Measurements from ENCODE around the gene MCFD2.
"Not testable (repeated sequence)": the region's sequence is repeated elsewhere in the genome, so short reads cannot be mapped to it uniquely, and the experiment has no call there.

The MCFD2 gene

DNA sequence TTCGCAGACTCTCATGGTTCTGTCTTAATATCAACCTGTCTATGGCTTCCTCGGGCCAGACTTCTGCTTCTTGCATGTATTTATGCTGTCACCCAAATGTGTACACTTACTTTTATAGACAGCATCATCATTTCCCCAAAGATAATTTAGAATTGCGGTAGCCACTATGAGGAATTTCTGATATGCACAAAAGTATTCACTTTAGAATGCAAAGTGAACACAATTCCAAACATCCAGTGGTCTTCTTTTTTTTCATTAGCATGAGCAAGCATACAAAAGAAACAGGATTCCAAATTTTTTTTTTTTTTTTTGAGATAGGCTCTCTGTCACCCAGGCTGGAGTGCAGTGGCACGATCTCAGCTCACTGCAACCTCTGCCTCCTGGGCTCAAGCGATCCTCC is 21.0 kb upstream of the MCFD2 start:
- peak; percentile 48 for DNase-seq

DNA sequence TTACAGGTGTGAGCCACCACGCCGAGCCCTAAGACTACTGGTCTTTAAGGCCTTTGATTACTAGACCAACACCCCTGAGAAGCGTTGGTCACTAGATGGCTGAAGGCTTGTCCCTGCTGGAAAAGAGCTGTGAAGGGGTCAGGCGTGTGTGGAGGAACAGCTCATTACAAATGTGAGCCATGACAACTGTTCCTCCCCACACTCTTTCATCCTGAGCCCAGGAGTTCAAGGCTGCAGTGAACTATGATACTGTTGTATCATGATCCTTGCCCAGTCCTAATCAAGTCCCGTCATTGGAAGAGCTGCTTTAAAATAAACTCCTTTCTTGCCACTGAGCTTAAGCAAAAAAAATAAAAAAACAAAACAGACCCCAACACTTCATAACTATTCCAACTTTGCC is 19.5 kb upstream of the MCFD2 start:
- no peak for DNase-seq

DNA sequence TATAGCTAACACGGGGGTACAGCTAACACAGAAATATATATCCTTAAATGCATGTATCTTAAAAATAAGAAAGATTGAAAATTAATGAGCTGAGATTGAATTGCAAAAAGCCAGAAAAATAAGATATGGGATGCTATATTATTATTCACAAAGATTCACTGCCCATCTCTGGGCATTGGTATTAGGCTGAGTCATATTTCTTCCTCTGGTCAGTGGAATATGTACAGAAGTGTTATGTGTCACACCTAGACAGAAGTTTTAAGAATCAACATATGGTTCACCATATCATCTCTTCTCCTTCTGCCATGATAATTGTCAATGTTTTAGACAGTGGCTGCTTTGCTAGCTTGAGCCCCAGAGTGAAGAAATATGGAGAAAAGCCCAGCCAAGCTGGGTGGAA is 14.0 kb upstream of the MCFD2 start:
- no peak for DNase-seq

DNA sequence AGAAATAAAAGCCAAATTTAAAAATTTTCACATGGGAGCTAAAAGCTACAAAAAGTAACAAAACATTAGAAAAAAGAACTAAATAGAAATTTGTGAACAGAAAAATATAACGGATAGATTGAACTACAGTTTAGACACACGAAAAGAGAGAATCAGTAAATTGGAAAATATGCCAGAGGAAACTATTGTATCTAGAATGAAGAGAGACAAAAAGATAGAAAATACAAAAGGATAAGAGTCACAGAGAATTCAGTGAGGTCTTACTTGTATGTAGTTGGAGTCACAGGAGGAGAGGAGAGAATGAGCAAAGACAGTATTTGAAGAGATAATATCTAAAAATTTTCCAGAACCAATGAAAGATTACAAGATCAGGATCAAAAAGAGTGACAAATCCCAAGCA is 11.3 kb upstream of the MCFD2 start:
- DNase-seq: no peak

DNA sequence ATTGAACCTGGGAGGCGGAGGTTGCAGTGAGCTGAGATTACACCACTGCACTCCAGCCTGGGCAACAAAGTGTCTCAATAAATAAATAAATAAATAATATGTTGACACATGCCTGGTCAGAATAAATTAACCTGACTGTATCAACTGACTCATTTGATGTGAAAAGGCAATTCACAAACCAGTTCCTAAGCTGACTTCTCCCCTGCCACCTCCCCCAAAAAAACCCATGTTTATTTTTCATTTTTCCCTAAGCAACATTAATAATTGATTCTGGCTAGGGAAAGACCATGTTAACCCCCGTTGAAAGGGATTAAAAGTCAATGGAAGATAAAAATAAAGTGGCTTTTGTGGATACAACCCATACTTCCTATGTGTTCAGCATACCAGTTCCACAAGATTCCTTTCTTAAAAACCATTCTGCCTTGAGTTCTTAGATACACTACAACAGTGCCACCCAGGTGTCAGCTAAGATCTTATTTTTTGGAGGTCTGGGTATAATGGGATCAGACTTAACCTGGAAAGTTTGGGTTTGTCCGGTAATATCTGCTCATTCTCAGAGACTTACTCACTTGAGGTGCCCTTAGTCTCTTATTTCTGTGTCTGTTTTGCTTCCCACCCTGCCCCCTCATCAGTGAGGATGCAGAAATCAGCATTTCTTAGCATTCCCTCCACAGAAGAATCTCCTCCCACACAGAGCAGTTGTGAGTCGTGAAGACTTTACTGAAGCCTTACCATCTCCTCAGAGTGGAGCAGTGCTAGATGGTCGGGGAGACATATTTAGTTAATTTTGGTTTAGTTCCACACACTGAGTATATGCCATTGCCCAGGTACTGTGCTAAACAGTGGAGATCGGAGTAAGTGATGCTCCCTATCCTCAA is 10.1 kb upstream of the MCFD2 start:
- DNase-seq: no peak

DNA sequence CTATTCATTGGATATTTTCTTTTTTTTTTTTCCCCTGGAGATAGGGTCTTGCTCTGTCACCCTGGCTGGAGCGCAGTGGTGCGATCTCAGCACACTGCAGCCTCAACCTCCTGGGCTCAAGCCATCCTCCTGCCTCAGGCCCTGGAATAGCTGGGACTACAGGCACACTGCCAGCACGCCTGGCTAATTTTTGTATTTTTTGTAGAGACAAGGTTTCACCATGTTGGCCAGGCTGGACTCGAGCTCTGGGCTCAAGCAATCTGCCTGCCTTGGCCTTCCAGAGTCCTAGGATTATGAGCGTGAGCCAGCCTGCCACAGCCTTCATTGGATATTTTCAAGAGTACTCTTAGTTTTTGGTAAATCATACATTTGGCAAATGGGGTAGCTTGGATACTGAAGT is 9.0 kb upstream of the MCFD2 start:
- DNase-seq: no peak

DNA sequence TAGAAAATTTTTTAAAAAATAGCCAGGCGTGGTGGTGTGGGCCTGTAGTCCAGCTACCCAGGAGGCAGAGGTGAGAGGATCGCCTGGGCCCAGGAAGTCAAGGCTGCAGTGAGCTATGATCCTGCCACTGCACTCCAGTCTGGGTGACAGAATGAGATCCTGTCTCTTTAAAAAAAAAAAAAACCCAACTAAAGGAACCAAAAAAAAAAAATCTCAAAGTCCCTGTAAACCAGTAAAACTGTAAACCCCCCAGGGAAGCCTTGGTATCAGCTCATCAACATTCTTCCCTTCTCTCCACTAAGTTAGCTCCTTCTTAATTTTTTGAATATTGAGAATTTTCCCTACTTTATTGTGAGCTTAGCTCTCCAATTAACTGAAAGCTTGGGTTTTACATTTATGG is 8.4 kb upstream of the MCFD2 start:
- no peak for DNase-seq

DNA sequence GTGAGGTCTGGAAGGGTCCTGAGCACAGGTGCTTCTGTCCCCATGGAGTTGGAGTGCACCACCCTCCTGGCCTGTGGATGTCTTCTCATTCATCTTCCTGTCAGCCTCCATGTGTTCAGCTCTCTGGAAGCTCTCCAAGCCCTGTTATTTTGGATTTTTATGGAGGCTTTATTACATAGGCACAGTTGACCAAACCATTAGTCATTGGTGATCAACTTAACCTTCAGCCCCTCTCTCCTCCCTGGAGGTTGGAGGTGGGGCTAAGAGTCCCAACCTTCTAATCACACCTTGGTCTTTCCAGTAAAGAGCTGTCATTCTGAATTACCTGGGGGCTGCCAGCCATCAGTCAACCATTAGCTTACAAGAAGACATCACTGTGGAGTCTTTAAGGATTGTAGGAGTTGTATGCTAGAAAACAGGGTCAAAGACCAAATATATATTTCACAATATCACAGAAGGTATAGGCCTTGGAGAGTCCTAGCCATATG is 7.5 kb upstream of the MCFD2 start:
- DNase-seq: peak; percentile 33

DNA sequence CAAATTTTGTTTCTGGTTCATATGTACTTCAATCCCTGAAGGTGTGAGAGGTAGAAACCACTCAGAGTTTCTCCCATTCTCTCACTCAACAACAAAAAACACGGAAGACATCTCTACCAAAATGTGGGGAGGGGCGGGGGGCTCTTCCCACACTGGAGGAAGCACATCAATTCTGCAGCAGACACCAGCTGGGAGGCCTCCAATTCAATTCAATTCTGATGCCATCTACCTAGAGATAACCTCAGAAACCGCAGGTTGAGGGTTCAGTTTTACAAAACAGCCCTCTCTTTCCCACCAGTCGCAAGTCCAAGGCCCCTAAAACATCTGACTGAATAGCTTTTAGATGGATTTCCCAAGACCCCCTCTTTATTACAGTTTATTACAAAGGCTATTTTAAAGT is 7.0 kb upstream of the MCFD2 start:
- DNase-seq: no peak

DNA sequence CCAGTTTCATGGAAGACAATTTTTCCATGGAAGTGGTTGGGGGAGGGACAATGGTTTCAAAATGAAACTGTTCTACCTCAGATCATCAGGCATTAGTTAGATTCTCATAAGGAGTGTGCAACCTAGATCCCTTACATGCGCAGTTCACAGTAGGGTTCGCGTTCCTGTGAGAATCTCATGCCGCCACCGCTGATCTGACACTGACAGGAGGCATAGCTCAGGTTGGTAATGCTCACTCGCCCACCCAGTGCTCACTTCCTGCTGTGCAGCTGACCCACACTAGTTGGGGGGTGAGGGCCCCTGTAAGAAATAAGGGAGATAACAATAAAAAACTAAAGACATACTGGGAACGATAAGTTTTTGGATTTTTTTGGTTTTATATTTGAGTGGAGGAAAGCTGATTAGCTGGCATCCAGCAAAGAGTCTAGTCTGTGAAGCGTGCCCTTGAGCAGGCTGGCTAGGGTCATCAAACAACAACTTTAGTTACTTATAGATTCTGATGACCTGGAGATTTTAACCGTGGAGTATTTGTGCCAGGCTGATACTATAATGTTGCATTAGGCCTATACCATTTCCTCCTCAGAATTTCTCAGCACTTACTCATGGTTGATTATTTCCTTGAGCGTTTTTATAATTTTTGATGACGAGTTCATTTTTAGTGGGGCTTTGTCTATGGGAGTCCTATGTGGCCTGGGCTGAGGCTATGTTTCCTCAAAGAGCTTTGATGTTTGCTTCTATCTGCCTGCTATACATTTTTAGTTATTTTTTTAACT is 6.3 kb upstream of the MCFD2 start:
- DNase-seq: peak; percentile 65

DNA sequence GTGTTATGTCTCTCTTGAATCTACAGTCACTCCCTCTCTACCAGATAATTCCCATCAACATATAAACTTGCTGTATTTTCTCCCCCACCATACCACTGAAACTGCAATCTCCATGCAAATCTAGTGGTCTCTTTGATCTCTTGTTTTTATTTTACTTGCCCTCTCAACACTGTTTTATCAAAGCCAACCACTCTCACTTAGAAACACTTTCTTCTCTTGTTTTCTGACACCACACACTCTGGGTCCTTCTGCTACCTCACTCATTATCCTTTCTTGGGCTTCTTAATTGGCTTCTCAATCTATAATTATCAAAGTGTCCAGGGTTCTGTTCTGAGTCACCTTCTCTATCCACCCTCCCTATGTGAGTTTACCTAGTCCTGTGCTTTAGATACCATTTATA is 2.0 kb upstream of the MCFD2 start:
- DNase-seq: no peak

DNA sequence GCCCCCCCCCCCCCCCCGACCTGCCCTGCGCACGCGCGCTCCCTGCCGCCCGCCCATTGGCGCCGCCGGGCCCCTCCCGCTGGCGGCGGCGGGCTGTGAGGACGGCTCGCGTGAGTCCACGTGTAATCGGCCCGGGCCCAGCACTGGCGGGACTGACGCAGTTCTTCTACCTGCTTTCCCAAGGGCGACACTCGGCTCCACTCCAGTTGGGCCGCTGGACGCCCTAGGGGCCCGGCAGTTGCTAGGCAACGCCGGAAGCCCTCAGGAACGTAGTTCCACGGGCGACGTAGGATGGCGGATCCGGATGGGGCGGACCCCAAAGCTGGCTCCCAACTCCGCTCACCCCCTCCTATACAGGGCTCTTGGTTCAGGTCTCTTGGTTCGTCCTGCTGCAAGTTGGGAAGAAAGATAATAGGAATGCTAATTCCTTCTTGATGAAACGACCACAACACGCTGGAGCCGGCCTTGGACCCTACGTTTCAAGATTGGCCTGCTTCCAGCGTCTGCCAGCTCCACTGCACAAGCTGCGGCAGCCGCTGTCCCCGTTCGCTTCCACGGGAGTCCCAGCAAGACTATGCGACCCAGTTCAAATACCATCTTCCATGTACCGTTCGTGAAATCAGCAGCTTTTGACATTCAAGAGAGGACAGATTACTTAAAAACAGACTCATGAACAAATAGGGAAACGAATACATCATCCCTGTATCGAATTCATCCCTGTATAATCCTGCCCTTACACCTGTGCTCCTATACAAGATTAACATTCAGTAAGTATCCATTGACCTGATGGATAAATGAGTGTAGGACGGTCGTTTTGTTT is 415 bp upstream of the MCFD2 start:
- DNase-seq: peak; percentile 92

DNA sequence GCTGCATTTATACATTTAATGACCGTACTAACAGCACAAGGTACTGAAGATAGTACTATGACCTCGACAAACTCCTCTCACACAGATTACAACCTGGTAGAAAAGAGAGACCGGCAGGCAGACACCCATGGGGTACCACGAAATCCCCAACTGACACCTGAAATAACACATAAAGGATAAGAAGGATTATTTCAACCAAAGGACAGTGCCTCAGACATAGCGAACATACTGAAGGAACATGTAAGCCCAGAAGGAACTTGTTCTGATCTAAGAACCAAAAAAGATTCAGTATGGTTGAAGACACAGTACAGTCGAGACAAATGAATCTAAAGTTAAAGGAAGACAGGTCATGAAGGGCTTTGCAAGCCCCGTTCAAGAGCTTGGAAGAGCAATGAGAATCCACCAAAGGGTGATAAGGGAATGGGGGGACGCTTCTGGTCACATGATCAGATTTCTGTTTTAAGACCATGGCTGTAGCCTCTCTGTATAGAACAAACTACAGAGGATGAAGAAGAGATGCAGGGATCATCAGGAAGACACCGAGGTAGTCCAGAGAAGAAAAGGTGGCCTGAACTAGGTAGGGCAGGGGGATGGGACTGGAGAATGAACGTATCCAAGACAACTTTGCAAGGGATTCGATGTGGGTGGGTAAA is 902 bp downstream of the MCFD2 start:
- no peak for DNase-seq

DNA sequence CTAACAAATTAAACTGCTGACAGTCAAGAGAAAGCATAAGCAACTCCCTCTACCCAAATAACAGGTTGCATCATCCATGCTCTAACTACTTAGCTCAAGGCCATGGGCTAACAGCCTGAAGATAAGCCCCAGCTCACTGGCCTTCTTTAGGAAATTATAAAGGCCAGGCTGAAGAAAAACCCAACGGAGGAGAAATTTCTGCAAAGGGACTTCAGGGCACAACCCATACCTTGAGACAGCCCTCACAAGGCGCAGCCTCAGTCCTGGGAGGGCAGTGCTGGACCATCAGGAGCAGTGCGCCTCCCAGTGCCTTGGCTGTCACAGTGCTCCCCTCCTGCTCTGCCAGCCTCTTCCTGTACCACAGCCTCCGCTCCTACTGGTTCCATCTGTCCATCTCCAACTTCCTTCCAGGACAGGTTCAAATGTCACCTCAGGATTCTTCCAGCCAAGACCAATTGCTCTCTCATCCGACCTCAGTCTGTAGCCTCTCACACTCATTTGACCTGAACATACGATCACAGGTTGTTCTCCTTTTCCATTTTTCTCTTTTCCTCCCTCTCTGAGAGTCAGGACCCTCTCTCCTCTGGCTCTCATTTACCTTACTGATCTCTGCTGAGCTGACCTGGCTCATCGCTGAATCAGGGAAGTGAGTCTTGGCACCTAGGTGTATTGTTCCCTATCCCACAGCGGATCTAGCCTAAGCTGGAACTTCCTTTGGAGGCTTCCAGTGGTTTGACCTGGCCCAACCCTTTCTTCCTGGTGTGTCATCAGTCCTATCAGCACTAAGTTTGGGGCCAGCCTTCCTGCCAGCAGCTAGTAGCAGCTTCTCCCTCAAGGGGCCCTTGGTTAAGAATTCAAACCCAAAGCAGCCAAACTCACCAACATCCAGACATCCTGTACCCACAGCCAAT is 1.9 kb downstream of the MCFD2 start:
- DNase-seq: peak; percentile 40

DNA sequence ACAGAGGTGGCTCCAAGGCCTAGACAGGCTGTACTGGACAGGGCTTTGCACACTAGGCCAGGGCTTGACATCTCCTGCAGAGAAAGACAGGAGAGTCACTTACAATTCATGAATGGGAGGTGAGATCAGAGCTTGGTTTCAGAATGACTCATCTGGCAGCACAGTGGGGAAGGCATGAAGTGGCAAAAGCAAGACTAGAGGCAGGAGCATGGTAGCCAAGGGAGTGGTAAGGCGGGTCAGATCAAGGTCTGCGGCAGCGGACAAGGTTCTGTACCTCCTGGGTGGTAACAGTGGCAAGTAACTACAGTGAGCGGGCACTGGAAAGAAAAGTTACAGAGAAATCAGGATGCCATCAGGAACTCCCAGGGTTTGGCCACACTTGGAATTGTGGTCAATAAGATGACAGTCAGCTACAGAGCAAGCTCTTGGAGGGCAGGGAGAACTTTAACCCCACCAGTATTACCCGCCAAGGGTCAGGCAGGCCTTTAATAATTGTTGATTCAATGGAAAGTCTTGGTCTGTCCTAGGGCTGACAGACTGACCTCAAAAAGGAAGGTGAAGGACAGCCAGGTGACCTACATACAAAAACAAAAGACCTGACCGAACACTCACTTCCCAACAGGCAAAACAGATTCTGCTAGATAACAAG is 5.7 kb downstream of the MCFD2 start:
- DNase-seq: peak; percentile 67

DNA sequence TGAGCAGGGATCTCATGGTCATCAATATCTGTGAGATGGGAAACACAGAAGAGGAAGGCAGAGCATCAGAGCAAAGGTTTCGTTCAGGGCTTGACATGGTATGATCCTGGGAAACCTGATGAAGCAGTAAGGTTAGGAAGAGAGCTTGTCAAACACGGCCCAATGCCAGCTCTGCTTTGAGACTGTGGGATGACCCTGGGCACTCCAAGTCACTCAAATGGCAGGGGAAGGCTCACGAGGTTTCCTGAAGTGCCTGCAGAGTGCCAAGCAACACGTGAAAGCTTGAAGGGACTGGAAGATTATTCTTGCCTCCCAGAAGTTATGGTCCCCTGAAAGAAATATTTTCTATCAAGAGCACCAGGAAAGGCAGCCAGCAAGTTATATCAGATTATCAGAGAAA is 6.5 kb downstream of the MCFD2 start:
- no peak for DNase-seq

DNA sequence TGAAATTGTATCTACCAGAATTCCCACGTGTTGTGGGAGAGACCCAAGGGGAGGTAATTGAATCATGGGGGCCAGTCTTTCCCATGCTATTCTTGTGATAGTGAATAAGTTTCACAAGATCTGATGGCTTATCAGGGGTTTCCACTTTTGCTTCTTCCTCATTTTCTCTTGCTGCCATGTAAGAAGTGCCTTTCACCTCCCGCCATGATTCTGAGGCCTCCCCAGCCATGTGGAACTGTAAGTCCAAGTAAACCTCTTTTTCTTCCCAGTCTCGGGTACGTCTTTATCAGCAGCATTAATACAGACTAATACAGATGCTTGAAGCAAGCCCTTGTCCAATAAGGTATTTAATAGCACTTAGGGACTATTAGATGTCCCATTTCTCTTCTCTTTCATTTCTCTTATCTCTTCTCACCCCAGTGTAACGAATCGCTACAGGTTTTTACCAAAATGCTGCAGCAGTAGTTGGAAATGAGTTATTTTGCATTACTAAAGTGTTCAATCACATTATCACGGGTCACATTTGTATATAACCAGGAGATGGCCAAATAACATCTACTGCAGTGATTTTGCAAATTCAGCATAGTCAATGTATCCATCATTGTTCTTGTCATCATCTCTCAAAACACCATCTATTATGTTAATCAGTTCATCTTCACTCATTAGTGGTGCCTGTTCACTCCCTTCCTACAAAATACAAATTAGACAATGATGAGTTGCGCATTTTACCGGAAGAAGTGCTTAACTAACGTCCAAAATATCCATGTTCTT is 10.5 kb downstream of the MCFD2 start:
- DNase-seq: not testable (repeated sequence)

DNA sequence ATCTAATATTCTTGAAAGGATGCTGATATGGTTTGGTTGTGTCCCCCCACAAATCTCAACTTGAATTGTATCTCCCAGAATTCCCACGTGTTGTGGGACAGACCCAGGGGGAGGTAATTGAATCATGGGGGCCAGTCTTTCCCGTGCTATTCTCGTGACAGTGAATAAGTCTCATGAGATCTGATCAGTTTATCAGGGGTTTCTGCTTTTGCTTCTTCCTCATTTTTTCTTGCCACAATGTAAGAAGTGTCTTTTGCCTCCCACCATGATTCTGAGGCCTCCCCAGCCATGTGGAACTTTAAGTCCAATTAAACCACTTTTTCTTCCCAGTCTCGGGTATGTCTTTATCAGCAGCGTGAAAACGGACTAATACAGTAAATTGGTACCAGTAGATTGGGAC is 12.6 kb downstream of the MCFD2 start:
- DNase-seq: not testable (repeated sequence)

DNA sequence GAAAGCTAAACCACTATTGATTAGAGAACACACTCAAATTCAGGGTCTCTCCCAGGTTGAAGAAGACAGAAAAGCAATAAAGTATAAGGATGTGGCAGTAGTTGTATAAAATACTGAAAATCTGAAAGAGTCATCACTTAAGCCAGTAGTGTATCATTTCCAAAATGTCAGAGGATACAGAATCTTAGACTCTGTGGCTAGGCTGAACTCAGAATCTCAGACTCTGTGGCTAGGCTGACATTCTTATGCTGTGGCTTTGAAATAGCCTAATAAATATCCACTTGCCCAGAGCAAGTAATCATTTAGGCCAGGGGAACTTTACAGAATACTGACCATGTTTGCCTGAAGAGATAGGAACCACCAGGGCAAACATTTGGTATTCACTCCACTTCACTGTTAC is 13.1 kb downstream of the MCFD2 start:
- DNase-seq: no peak

DNA sequence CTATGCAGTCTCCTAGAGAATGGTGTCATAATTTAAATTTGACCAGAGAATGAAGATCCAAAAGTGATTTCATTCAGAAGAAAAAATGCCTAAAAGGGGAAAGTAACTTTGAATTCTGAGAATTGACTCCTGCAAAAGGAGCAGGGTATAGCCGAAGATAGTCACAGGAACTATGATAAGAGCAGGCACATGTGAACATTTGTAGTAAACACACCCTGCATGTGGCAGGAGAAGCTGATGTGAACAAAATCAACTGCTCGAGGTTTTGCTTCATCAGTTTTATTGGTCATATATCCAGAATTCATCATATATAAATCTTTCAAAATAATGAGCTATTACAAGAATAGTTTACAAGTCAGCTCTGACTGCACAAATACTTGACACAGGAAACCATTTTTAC is 14.0 kb downstream of the MCFD2 start:
- no peak for DNase-seq

Data from fibroblast of skin of right quadriceps (primary cell).